Skeletal muscle cell (primary cell): ENCODE measurements around the gene P2RY2.

Experiments used
- DNase-seq: peaks from one replicate; pipeline ENCODE4 v3.0.0-alpha.2; 2010; ENCODE audit warnings: low read depth
- H3K4me3 ChIP-seq: 2 replicates; pipeline ENCODE4 v1.5.1; 2011; ENCODE audit warnings: low read depth, mild to moderate bottlenecking, control low read depth, low read length, moderate library complexity

Gene P2RY2

GRCh38 chr11:73237471-73238290 is 19.6 kb downstream of the P2RY2 start:
- no peak overlapping the region for H3K4me3 ChIP-seq
- peak; percentile 32 for DNase-seq

GRCh38 chr11:73239111-73239521 is 21.0 kb downstream of the P2RY2 start:
- no peak overlapping the region for H3K4me3 ChIP-seq
- DNase-seq, result no peak

GRCh38 chr11:73239571-73240189 is 21.6 kb downstream of the P2RY2 start:
- no peak for DNase-seq

GRCh38 chr11:73240190-73240781 is 22.2 kb downstream of the P2RY2 start:
- no peak for DNase-seq
- no peak overlapping the region for H3K4me3 ChIP-seq

More at GRCh38 chr11:73239571-73240189, 21.6 kb downstream of the P2RY2 start:
- no peak overlapping the region for H3K4me3 ChIP-seq

- no peak overlapping the region for H3K4me3 ChIP-seq
- DNase-seq, result no peak
Measured at GRCh38 chr11:73241300-73241699, 23.2 kb downstream of the P2RY2 start.

- DNase-seq, result no peak
- peak overlapping the region; percentile 22 for H3K4me3 ChIP-seq
Measured at GRCh38 chr11:73242251-73243092, 24.4 kb downstream of the P2RY2 start.

- no peak for DNase-seq
- H3K4me3 ChIP-seq, result no peak overlapping the region
Measured at GRCh38 chr11:73243093-73243485, 25.0 kb downstream of the P2RY2 start.

GRCh38 chr11:73244589-73245240 is 26.6 kb downstream of the P2RY2 start:
- no peak for DNase-seq

GRCh38 chr11:73245461-73245860 is 27.4 kb downstream of the P2RY2 start:
- no peak overlapping the region for H3K4me3 ChIP-seq
- DNase-seq, result no peak

More at GRCh38 chr11:73244589-73245240, 26.6 kb downstream of the P2RY2 start:
- H3K4me3 ChIP-seq, result no peak overlapping the region

GRCh38 chr11:73246303-73246702 is 28.2 kb downstream of the P2RY2 start:
- no peak overlapping the region for H3K4me3 ChIP-seq

GRCh38 chr11:73248526-73249185 is 30.6 kb downstream of the P2RY2 start:
- no peak for DNase-seq
- H3K4me3 ChIP-seq, result no peak overlapping the region

More at GRCh38 chr11:73246303-73246702, 28.2 kb downstream of the P2RY2 start:
- DNase-seq, result no peak

- DNase-seq, result no peak
Measured at GRCh38 chr11:73249304-73249703, 31.2 kb downstream of the P2RY2 start.

GRCh38 chr11:73249853-73250783 is 32.0 kb downstream of the P2RY2 start:
- no peak overlapping the region for H3K4me3 ChIP-seq
- no peak for DNase-seq

More at GRCh38 chr11:73249304-73249703, 31.2 kb downstream of the P2RY2 start:
- H3K4me3 ChIP-seq, result no peak overlapping the region

GRCh38 chr11:73252577-73253191 is 34.6 kb downstream of the P2RY2 start:
- no peak for DNase-seq
- H3K4me3 ChIP-seq, result no peak overlapping the region

- peak; percentile 73 for DNase-seq
- H3K4me3 ChIP-seq, result no peak overlapping the region
Measured at GRCh38 chr11:73257342-73258103, 39.4 kb downstream of the P2RY2 start.
